T1000 (cell line): ENCODE measurements around the gene DTX2.
"Not testable (repeated sequence)": the region's sequence is repeated elsewhere in the genome, so short reads cannot be mapped to it uniquely, and the experiment has no call there.

Experiments
- DNase-seq: peaks from one replicate; lab custom pipeline; 2025; ENCODE audit warnings: mixed read lengths; lab: John Stamatoyannopoulos, UW

Gene DTX2

GRCh38 chr7:76492139-76492538 is 30.6 kb downstream of the DTX2 start:
- DNase-seq = not testable (repeated sequence)

- DNase-seq = not testable (repeated sequence)
Measured at GRCh38 chr7:76495717-76496116, 34.2 kb downstream of the DTX2 start.

GRCh38 chr7:76497918-76498582 is 36.5 kb downstream of the DTX2 start:
- DNase-seq = not testable (repeated sequence)

- DNase-seq = not testable (repeated sequence)
Measured at GRCh38 chr7:76498583-76499200, 37.2 kb downstream of the DTX2 start.

GRCh38 chr7:76499201-76499923 is 37.9 kb downstream of the DTX2 start:
- not testable (repeated sequence) for DNase-seq

GRCh38 chr7:76499924-76500241 is 38.4 kb downstream of the DTX2 start:
- DNase-seq = not testable (repeated sequence)

GRCh38 chr7:76502224-76502623 is 40.7 kb downstream of the DTX2 start:
- not testable (repeated sequence) for DNase-seq

- DNase-seq = not testable (repeated sequence)
Measured at GRCh38 chr7:76502836-76503235, 41.3 kb downstream of the DTX2 start.

- not testable (repeated sequence) for DNase-seq
Measured at GRCh38 chr7:76503244-76503643, 41.7 kb downstream of the DTX2 start.

GRCh38 chr7:76504351-76505167 is 43.0 kb downstream of the DTX2 start:
- DNase-seq = not testable (repeated sequence)

GRCh38 chr7:76505168-76506080 is 43.9 kb downstream of the DTX2 start:
- DNase-seq = no peak

- DNase-seq = no peak
Measured at GRCh38 chr7:76506081-76506440, 44.6 kb downstream of the DTX2 start.

GRCh38 chr7:76506643-76507042 is 45.1 kb downstream of the DTX2 start:
- not testable (repeated sequence) for DNase-seq

- no peak for DNase-seq
Measured at GRCh38 chr7:76507723-76508406, 46.4 kb downstream of the DTX2 start.

GRCh38 chr7:76509931-76510877 is 48.7 kb downstream of the DTX2 start, which contains the start of gene UPK3B:
Gene UPK3B (plus strand): TSS chr7:76510552. CDS start chr7:76510653, 101 bp downstream.
- no peak for DNase-seq

- not testable (repeated sequence) for DNase-seq
Measured at GRCh38 chr7:76511200-76511910, 49.8 kb downstream of the DTX2 start.

- not testable (repeated sequence) for DNase-seq
Measured at GRCh38 chr7:76511911-76512885, 50.7 kb downstream of the DTX2 start.
